Astrocyte (in vitro differentiated cells and primary cell): ENCODE measurements around the gene LMF1. TPM values are rescaled to one million over a fixed set of nuclear protein-coding genes. Genes with fewer than 3 reads are reported as not detected.

Experiments
- DNase-seq: peaks from one replicate; pipeline ENCODE4 v3.0.0-alpha.2; 2010; ENCODE audit warnings: low read depth
- FAIRE-seq: peaks from 2 replicates; lab custom pipeline; 2011; peaks lifted over from hg19 to GRCh38; lab: Jason Lieb, UNC
- H2AFZ ChIP-seq: 2 replicates; pipeline ENCODE4 v1.6.0; 2012; ENCODE audit warnings: low read depth, low read length, inconsistent platforms
- H3K27ac ChIP-seq: 2 replicates; pipeline ENCODE4 v1.5.1; 2011; ENCODE audit warnings: low read depth, low read length, inconsistent platforms
- H3K27me3 ChIP-seq: 2 replicates; pipeline ENCODE4 v1.6.0; 2011; ENCODE audit warnings: low read length, inconsistent platforms; ENCODE audit not compliant: insufficient read depth
- H3K36me3 ChIP-seq: 2 replicates; pipeline ENCODE4 v1.5.1; 2011; ENCODE audit warnings: low read length, inconsistent platforms; ENCODE audit not compliant: insufficient read depth
- H3K4me1 ChIP-seq: 2 replicates; pipeline ENCODE4 v1.5.1; 2011; ENCODE audit warnings: low read length, inconsistent platforms; ENCODE audit not compliant: insufficient read depth
- H3K4me2 ChIP-seq: 2 replicates; pipeline ENCODE4 v1.6.0; 2012; ENCODE audit warnings: low read length, inconsistent platforms
- H3K4me3 ChIP-seq: 2 replicates; pipeline ENCODE4 v1.5.1; 2011; ENCODE audit warnings: low read depth, mild to moderate bottlenecking, low read length, inconsistent platforms; ENCODE audit not compliant: insufficient read depth
- H3K79me2 ChIP-seq: 2 replicates; pipeline ENCODE4 v1.6.0; 2012; ENCODE audit warnings: mild to moderate bottlenecking, low read length, inconsistent platforms; ENCODE audit not compliant: insufficient read depth
- H3K9ac ChIP-seq: 2 replicates; pipeline ENCODE4 v1.6.0; 2012; ENCODE audit warnings: mild to moderate bottlenecking, low read length, inconsistent platforms
- H3K9me3 ChIP-seq: 2 replicates; pipeline ENCODE4 v1.5.1; 2012; ENCODE audit warnings: low read depth, mild to moderate bottlenecking, low read length, inconsistent platforms; ENCODE audit not compliant: insufficient read depth
- H4K20me1 ChIP-seq: 2 replicates; pipeline ENCODE4 v1.6.0; 2012; ENCODE audit warnings: low read length, inconsistent platforms; ENCODE audit not compliant: insufficient read depth
- H3K27ac Mint-ChIP-seq: one replicate; pipeline ENCODE4 v1.8.0; 2021; ENCODE audit warnings: mild to moderate bottlenecking, mixed read lengths; ENCODE audit not compliant: unreplicated experiment
- H3K27me3 Mint-ChIP-seq: one replicate; pipeline ENCODE4 v1.8.0; 2021; ENCODE audit warnings: low read depth, mixed read lengths; ENCODE audit not compliant: unreplicated experiment
- H3K36me3 Mint-ChIP-seq: one replicate; pipeline ENCODE4 v1.8.0; 2021; ENCODE audit warnings: low read depth, mixed read lengths; ENCODE audit not compliant: unreplicated experiment
- H3K4me1 Mint-ChIP-seq: one replicate; pipeline ENCODE4 v1.8.0; 2021; ENCODE audit warnings: low read depth, mixed read lengths; ENCODE audit not compliant: unreplicated experiment
- H3K4me3 Mint-ChIP-seq: one replicate; pipeline ENCODE4 v1.8.0; 2021; ENCODE audit warnings: mild to moderate bottlenecking, moderate library complexity, mixed read lengths; ENCODE audit not compliant: unreplicated experiment
- H3K9me3 Mint-ChIP-seq: one replicate; pipeline ENCODE4 v1.8.0; 2021; ENCODE audit warnings: mild to moderate bottlenecking, mixed read lengths; ENCODE audit not compliant: unreplicated experiment
- EZH2 ChIP-seq: IDR thresholded peaks from 2 replicates; pipeline ENCODE4 v1.6.1; 2012; ENCODE audit warnings: mild to moderate bottlenecking, low read length, inconsistent platforms; ENCODE audit not compliant: insufficient read depth
- total RNA-seq: library from RNA; stranded (reverse); gene quantifications from 2 replicates; pipeline ENCODE4 v1.2.1, GENCODE V29; 2021
- TF ChIP-seq, protein P1 (sequence below): IDR thresholded peaks from 2 replicates; pipeline ENCODE4 v1.5.1; 2011; ENCODE audit warnings: low read depth, mild to moderate bottlenecking, inconsistent platforms, low read length, moderate library complexity; ENCODE audit not compliant: insufficient read depth

The LMF1 gene
- total RNA-seq, 1 donor from 2014 or later = 12.6 TPM

DNA sequence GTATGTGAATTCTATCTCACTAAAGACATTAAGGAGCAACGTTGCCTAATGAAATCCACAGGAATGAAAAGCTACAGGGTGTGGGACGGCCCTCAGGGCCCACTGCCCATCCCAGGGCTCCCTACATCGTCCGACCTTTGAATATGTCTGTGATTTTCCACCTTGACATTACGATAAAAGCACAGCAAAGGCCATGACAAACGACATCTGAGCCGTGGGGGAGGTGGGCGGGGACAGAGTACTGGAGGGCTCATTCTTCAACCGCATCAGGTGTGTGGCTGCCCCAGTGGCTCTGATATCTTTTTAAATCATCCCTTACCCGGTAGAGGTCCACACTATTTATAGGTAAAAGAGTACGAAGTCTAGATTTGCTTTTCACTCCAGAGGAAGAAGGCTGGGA lies 35.1 kb downstream of the LMF1 start:
- H3K27ac Mint-ChIP-seq = no peak overlapping the region
- no peak overlapping the region for H3K9ac ChIP-seq
- H3K27me3 Mint-ChIP-seq = peaks cover 6% of the 10 kb centered on the region
- H3K27me3 ChIP-seq = no peaks in the 10 kb centered on the region
- H3K4me1 Mint-ChIP-seq = no peaks in the 10 kb centered on the region
- H3K4me2 ChIP-seq = no peak overlapping the region
- peaks cover 2% of the 10 kb centered on the region for H3K9me3 Mint-ChIP-seq
- FAIRE-seq (no peak), DNase-seq (no peak)
- H3K27ac ChIP-seq = no peak overlapping the region
- H3K36me3 ChIP-seq = no peaks in the 10 kb centered on the region
- no peak overlapping the region for H3K4me3 ChIP-seq
- no peak overlapping the region for H2AFZ ChIP-seq
- no peaks in the 10 kb centered on the region for H3K9me3 ChIP-seq
- H3K4me1 ChIP-seq = no peaks in the 10 kb centered on the region
- no peak overlapping the region for H3K4me3 Mint-ChIP-seq
- no peaks in the 10 kb centered on the region for H3K79me2 ChIP-seq
- H3K36me3 Mint-ChIP-seq = peaks cover 21% of the 10 kb centered on the region
- TF ChIP-seq, protein P1, sequence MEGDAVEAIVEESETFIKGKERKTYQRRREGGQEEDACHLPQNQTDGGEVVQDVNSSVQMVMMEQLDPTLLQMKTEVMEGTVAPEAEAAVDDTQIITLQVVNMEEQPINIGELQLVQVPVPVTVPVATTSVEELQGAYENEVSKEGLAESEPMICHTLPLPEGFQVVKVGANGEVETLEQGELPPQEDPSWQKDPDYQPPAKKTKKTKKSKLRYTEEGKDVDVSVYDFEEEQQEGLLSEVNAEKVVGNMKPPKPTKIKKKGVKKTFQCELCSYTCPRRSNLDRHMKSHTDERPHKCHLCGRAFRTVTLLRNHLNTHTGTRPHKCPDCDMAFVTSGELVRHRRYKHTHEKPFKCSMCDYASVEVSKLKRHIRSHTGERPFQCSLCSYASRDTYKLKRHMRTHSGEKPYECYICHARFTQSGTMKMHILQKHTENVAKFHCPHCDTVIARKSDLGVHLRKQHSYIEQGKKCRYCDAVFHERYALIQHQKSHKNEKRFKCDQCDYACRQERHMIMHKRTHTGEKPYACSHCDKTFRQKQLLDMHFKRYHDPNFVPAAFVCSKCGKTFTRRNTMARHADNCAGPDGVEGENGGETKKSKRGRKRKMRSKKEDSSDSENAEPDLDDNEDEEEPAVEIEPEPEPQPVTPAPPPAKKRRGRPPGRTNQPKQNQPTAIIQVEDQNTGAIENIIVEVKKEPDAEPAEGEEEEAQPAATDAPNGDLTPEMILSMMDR = no peak
- TF ChIP-seq EZH2 = no peak
- H4K20me1 ChIP-seq = no peaks in the 10 kb centered on the region

- Histone ChIP-seq H2AFZ (no peak overlapping the region), H3K36me3 (no peaks in the 10 kb centered on the region), H3K4me3 (no peak overlapping the region), H4K20me1 (no peaks in the 10 kb centered on the region), H3K27ac (no peak overlapping the region), H3K4me2 (no peak overlapping the region), H3K79me2 (no peaks in the 10 kb centered on the region), H3K9ac (no peak overlapping the region), H3K9me3 (no peaks in the 10 kb centered on the region), H3K4me1 (no peaks in the 10 kb centered on the region), H3K27me3 (no peaks in the 10 kb centered on the region)
- H3K4me1 Mint-ChIP-seq = no peaks in the 10 kb centered on the region
- H3K9me3 Mint-ChIP-seq = peaks cover 2% of the 10 kb centered on the region
- FAIRE-seq = no peak
- TF ChIP-seq, protein P1 = no peak
- TF ChIP-seq EZH2 = no peak
- H3K4me3 Mint-ChIP-seq = no peak overlapping the region
- DNase-seq = no peak
- no peak overlapping the region for H3K27ac Mint-ChIP-seq
- peaks cover 8% of the 10 kb centered on the region for H3K27me3 Mint-ChIP-seq
- H3K36me3 Mint-ChIP-seq = peaks cover 16% of the 10 kb centered on the region
These were observed 36.6 kb downstream of the LMF1 start for GRCh38 chr16:934178-934577.

GRCh38 chr16:933581-933980 lies 37.2 kb downstream of the LMF1 start:
- DNase-seq (no peak), FAIRE-seq (no peak)
- H3K9me3 ChIP-seq = no peaks in the 10 kb centered on the region
- H3K4me1 ChIP-seq = no peaks in the 10 kb centered on the region
- Mint-ChIP-seq H3K4me3 (no peak overlapping the region), H3K27me3 (peaks cover 11% of the 10 kb centered on the region), H3K27ac (no peak overlapping the region), H3K36me3 (peaks cover 15% of the 10 kb centered on the region), H3K4me1 (no peaks in the 10 kb centered on the region), H3K9me3 (peaks cover 2% of the 10 kb centered on the region)
- H3K4me2 ChIP-seq = no peak overlapping the region
- no peaks in the 10 kb centered on the region for H3K36me3 ChIP-seq
- H3K27me3 ChIP-seq = no peaks in the 10 kb centered on the region
- H3K4me3 ChIP-seq = no peak overlapping the region
- H4K20me1 ChIP-seq = no peaks in the 10 kb centered on the region
- no peak overlapping the region for H3K27ac ChIP-seq
- H3K79me2 ChIP-seq = no peaks in the 10 kb centered on the region
- no peak overlapping the region for H2AFZ ChIP-seq
- no peak overlapping the region for H3K9ac ChIP-seq
- TF ChIP-seq, protein P1 = no peak
- no peak for TF ChIP-seq EZH2
